ENCODE measurements around the gene CTXND1.

DNA sequence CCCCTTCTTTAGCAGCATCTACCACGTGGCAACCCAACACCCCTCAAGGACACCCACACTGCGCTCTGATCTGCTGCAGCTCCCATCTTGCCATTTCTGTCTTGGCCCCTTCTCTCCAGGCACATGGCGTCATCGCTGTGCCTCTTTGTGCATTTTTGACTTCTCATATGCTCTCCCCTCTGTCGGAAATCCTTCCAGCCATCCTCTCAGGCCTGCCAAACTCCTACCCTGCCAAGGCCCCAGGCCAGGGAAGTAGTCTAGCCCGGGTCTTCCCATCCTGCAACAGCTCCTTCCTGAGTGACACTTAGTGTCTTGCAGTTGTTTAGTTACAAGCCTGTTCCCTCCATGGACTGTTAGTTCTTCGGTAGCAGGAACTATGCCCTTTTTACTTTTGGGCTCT lies 34.0 kb upstream of the CTXND1 start:
- TF ChIP-seq POLR2A (IDR thresholded peaks at IDR 0.05) (no peak), POLR2AphosphoS5 (IDR thresholded peaks at IDR 0.05) (no peak), EP300 (IDR thresholded peaks at IDR 0.05) (no peak)
- TF ChIP-seq, protein P1, sequence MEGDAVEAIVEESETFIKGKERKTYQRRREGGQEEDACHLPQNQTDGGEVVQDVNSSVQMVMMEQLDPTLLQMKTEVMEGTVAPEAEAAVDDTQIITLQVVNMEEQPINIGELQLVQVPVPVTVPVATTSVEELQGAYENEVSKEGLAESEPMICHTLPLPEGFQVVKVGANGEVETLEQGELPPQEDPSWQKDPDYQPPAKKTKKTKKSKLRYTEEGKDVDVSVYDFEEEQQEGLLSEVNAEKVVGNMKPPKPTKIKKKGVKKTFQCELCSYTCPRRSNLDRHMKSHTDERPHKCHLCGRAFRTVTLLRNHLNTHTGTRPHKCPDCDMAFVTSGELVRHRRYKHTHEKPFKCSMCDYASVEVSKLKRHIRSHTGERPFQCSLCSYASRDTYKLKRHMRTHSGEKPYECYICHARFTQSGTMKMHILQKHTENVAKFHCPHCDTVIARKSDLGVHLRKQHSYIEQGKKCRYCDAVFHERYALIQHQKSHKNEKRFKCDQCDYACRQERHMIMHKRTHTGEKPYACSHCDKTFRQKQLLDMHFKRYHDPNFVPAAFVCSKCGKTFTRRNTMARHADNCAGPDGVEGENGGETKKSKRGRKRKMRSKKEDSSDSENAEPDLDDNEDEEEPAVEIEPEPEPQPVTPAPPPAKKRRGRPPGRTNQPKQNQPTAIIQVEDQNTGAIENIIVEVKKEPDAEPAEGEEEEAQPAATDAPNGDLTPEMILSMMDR (IDR thresholded peaks at IDR 0.05), result no peak
